ENCODE measurements around the gene CD44.

CD44 gene

GRCh38 chr11:35112056-35112845 lies 26.7 kb upstream of the CD44 start:
- no peak for DNase-seq

- DNase-seq: no peak
These were observed 26.2 kb upstream of the CD44 start for GRCh38 chr11:35112846-35113105.

- DNase-seq: no peak
These were observed 23.9 kb upstream of the CD44 start for GRCh38 chr11:35114906-35115687.

- DNase-seq: no peak
These were observed 23.3 kb upstream of the CD44 start for GRCh38 chr11:35115688-35116030.

- no peak for DNase-seq
These were observed 22.7 kb upstream of the CD44 start for GRCh38 chr11:35116245-35116644.

GRCh38 chr11:35116762-35117640 lies 22.0 kb upstream of the CD44 start:
- DNase-seq: no peak

GRCh38 chr11:35118906-35119305 lies 20.1 kb upstream of the CD44 start:
- DNase-seq: no peak

GRCh38 chr11:35121326-35121865 lies 17.6 kb upstream of the CD44 start:
- DNase-seq: no peak

GRCh38 chr11:35122308-35122707 lies 16.7 kb upstream of the CD44 start:
- DNase-seq: no peak

- DNase-seq: no peak
These were observed 12.7 kb upstream of the CD44 start for GRCh38 chr11:35126000-35126878.

GRCh38 chr11:35126879-35127581 lies 11.9 kb upstream of the CD44 start:
- no peak for DNase-seq

GRCh38 chr11:35127619-35128018 lies 11.4 kb upstream of the CD44 start:
- DNase-seq: no peak

- DNase-seq: no peak
These were observed 7.9 kb upstream of the CD44 start for GRCh38 chr11:35131094-35131493.

GRCh38 chr11:35131886-35132285 lies 7.1 kb upstream of the CD44 start:
- no peak for DNase-seq

GRCh38 chr11:35133656-35134055 lies 5.3 kb upstream of the CD44 start:
- no peak for DNase-seq

- no peak for DNase-seq
These were observed 4.4 kb upstream of the CD44 start for GRCh38 chr11:35134403-35135148.

- no peak for DNase-seq
These were observed 3.7 kb upstream of the CD44 start for GRCh38 chr11:35135222-35135621.

GRCh38 chr11:35136311-35136710 lies 2.7 kb upstream of the CD44 start:
- no peak for DNase-seq

GRCh38 chr11:35138058-35138457 lies 913 bp upstream of the CD44 start:
- no peak for DNase-seq

GRCh38 chr11:35138606-35138942 lies 397 bp upstream of the CD44 start:
- DNase-seq: no peak

All from nucleus accumbens (tissue), 56 donors.